GM21447 (cell line): Measurements from ENCODE around the gene DPY19L1.
"Not testable (repeated sequence)": the region's sequence is repeated elsewhere in the genome, so short reads cannot be mapped to it uniquely, and the experiment has no call there.

Experiments
- ATAC-seq: cut with Tn5 transposase; IDR thresholded peaks from one replicate; pipeline ENCODE4 v1.9.1; 2021; ENCODE audit not compliant: unreplicated experiment

DPY19L1 gene

DNA sequence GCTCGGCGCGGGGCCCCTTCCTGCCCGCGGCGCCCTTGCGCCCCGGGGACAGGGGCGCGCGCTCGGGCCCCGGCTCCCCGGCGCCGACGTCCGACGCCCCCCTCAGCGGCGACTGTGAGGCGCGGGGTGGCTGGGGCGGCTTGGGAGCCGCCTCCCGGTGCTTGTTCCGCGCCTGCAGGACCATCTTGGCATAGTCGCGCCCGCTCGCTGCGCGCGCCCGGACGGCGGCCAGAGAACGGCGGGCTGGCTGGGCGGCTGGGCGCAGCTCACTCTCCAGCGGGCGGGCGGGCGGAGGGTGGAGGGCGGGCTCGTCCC is at the start of gene DPY19L1:
Gene DPY19L1, minus strand, starts transcription at position 275 of the 315 bp plus-strand sequence. Its CDS starts 91 bp downstream, at position 184.
- peak; percentile 19 for ATAC-seq

DNA sequence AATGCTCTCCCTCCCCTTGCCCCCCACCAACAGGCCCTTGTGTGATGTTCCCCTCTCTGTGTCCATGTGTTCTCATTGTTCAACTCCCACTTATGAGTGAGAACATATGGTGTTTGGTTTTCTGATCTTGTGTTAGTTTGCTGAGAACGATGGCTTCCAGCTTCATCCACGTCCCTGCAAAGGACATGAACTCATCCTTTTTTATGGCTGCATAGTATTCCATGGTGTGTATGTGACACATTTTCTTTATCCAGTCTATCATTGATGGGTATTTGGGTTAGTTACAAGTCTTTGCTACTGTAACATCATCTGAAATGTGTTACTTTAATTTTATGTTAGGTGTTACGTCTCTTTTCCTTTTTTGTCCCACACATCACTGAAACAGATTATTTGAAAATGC is 42.2 kb upstream of the DPY19L1 start:
- ATAC-seq: not testable (repeated sequence)

DNA sequence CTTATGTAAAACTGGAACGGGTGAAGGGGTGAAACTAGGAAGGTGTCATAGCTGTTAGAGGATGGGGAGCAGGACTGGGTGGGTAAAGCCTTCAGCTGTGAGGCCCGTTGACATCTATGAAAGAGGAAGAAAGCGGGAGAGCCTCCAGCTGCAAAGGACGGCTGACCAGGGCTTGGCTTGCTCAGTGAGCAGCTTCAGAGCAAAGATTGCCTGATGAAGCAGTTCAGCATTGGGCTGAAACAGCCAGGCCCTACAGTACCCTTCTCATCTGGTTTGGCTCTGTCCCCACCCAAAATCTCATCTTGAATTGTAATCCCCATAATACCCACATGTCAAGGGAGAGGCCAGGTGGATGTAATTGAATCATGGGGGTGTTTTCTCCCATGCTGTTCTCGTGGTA is 36.7 kb upstream of the DPY19L1 start:
- not testable (repeated sequence) for ATAC-seq

DNA sequence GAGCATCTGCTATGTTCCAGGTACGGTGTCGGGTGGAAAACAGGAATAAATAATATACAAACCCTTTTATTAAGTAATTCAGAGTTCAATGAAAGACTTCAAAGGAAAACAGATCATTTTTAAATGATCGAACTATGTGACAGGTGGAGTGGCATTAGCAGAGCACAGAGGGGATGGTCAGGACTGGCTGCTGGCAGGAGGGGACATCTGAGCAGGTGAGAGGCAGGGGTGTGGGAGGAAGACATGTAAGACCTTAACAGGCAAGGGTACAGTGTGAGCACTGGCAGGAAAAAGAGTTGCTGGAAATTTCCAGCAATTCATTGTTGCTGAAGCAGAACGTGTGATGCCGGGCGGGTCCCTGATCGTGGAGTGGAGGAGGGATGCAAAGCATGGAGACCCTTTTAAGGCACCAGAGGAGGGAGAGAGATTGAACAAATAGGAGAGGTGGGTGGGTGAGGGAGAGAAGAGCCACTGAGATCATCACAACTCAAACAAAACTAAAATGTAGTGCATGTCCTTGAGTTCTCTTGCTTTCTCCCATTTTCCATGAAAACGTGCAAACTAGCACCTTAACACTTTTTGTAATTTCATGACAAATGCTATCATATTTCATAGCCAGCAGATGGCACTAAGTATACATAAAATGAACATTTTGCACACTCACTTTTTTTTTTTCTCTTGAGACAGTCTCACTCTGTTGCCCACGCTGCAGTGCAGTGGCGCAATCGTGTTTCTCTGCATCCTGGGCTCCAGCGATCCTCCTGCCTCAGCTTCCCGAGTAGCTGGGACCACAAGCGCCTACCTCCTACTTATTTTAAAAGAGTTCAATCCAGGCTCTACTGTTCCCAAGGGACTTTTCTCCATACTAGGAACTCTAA is 35.9 kb upstream of the DPY19L1 start:
- peak; percentile 63 for ATAC-seq

DNA sequence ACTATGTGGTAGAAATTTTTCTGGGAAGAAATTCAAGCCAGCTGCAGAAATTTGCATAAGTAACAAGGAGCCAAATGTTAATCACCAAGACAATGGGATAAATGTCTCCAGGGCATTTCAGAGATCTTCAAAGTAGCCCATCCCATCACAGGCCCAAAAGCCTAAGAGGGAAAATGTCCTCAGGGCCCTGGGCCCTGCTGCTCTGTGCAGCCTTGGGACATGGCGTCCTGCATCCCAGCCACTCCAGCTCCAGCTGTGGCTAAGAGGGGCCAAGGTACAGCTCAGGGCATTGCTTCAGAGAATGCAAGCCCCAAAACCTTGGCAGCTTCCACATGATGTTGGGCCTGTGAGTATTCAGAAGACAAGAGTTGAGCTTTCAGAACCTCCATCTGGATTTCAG is 31.8 kb upstream of the DPY19L1 start:
- ATAC-seq: not testable (repeated sequence)

- not testable (repeated sequence) for ATAC-seq
Observed at GRCh38 chr7:35065382-35065781, 28.1 kb upstream of the DPY19L1 start.

DNA sequence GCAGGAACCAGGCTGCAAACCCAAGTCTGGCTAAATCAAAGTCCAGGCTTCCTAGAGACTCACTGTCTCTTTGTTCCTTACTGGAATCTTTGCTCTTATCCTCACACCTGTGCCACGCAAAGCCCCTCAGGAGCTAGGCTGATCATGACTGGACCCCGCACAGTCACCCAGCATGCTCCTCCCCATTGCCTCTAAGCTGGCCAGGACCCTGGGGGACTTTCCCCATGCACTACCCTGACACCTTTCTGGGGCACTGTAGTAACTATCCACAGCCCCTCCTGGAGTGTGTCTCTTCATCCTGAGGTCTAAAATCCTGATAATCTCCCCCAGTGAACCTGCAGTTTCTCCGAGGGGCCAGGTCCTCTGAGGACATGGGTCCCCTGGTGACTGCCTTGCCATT is 21.3 kb upstream of the DPY19L1 start:
- ATAC-seq: not testable (repeated sequence)

DNA sequence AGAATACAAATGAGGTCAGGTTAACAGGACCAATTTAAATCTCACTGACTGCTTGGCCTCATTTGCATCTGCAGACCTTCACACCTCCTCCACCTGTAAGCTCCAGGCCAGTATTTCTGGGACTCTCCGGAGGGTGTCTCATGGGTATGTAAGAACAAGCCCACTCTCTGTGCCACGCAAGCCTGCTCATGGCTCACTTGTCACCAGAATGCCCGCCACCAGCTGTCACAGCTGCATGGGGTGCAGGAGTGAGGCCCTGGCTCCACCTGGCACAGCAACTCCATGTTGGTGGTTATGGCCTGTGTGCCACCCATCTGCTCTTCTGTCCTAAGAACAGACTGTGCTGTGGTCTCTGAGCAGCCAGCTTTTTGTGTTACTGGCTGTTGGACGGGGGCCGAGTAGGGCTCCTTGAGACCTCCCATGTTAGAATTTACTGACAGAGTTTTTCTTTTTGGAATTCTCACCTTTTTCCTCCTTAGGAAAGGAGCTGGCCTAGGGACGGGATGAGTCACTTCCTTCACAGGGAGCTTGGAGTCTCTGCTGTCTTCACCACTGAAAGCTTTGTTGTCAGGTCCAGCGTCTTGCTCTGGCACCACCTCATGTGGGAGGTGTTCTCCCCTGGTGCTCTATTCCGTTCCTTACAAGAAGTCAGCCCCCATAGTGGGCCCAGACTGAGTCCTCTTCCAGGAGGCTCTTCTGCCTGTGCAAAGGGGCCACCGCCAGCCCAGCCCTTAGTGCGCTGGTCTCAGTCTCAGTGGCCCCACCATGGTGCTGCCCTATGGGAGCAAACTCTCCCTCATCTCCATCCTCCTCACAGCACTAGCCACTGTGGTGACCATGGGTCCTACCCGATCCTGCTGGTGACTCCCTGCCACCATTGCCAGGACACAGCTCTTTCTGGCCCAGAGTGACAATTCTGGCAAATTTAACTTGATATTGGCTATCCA is 20.5 kb upstream of the DPY19L1 start:
- not testable (repeated sequence) for ATAC-seq

GRCh38 chr7:35055733-35056132 is 18.4 kb upstream of the DPY19L1 start:
- ATAC-seq: not testable (repeated sequence)

DNA sequence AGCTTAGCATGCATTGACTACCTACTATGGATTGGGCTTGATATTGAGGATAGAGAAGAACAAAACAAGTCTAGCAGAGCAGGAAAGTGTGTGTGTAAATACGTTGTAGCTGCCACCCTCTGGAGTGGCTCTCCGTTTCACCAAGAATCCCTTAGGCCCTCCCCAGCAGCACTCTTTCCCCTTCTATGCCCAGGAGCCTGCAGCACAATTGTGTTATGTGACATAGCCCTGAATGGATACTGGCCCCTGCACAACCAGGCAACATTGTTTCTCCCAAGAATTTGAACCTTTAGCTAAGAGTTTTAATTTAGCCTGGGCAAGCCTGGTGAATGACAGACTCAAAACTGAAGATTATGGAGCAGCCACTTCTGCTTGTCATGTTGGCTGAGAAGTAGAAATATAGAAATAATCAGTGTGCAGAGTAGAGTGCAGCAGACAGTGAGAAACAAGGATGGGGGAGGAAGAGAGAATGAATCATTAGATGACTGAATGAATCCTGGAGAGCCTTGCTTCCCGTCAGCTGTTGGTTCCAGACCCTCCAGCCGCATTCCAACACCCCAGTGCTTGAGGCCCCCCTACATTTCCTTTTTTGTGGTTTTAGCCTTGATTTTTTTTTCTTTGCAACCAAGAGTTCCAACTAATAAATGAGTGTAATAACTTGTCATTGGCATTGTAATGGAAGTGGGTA is 16.3 kb upstream of the DPY19L1 start:
- ATAC-seq: not testable (repeated sequence)

GRCh38 chr7:35048390-35048789 is 11.1 kb upstream of the DPY19L1 start:
- ATAC-seq: not testable (repeated sequence)

GRCh38 chr7:35047912-35048305 is 10.6 kb upstream of the DPY19L1 start:
- ATAC-seq: not testable (repeated sequence)

- not testable (repeated sequence) for ATAC-seq
Observed at GRCh38 chr7:35047263-35047911, 10.1 kb upstream of the DPY19L1 start.

DNA sequence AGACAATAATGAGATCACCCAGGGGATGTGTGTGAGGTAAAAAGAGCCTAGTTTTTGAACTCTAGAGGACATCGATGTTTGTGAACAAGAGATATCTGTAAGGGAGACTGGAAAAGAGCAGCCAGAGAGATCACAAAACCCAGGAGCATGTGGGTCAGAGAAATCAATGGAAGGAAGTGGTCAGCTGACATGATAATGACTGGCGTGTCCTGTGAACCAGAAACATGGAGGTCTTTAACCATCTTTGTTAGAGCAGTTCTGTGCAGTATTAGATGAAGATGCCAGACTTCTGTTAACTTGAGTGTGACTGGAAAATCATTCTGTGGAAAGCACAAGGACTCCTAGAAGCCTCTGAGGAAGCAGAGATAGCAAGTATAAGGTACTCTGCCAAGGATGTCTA is 6.0 kb upstream of the DPY19L1 start:
- ATAC-seq: not testable (repeated sequence)

DNA sequence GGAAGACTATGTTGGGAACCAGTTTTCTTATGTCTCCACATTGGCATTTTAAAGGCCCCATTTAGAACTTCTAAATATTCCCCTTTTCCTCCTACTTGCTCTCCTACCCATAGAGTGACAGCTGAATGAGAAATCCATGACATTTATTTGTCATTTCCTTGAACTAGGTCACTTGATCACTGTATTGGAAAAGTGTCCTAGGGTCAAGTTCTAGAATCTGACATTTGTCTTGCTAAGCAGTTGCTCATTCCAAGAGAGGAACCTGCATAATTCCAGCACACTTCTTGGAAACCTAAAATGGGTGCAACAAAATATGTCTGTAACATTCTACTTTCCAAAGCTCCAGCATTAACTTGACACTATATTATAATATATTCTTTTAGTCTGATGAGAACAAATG is 3.6 kb upstream of the DPY19L1 start:
- no peak for ATAC-seq

- no peak for ATAC-seq
Observed at GRCh38 chr7:35039343-35039742, 2.1 kb upstream of the DPY19L1 start.

DNA sequence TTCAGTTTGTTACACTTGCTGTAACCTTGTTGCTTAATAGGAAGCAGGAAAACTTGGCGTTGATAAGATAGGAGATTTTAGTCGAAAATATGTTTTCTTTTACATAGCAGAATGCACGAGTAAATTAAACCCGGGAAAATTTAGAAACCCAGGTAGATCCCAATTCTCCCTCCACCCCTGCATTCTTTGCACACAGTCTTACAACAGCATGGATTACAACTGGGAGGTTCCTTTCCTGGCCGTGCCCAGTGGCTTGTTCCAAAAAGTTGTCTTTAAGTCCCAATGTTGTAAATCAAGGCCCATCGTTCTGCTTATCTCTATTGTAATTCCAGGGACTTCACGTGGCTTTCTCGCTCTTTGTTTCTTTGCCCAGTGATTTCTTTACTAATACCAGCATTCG is 1.1 kb upstream of the DPY19L1 start:
- no peak for ATAC-seq

- peak; percentile 74 for ATAC-seq
Observed at GRCh38 chr7:35037526-35038341, 449 bp upstream of the DPY19L1 start.

DNA sequence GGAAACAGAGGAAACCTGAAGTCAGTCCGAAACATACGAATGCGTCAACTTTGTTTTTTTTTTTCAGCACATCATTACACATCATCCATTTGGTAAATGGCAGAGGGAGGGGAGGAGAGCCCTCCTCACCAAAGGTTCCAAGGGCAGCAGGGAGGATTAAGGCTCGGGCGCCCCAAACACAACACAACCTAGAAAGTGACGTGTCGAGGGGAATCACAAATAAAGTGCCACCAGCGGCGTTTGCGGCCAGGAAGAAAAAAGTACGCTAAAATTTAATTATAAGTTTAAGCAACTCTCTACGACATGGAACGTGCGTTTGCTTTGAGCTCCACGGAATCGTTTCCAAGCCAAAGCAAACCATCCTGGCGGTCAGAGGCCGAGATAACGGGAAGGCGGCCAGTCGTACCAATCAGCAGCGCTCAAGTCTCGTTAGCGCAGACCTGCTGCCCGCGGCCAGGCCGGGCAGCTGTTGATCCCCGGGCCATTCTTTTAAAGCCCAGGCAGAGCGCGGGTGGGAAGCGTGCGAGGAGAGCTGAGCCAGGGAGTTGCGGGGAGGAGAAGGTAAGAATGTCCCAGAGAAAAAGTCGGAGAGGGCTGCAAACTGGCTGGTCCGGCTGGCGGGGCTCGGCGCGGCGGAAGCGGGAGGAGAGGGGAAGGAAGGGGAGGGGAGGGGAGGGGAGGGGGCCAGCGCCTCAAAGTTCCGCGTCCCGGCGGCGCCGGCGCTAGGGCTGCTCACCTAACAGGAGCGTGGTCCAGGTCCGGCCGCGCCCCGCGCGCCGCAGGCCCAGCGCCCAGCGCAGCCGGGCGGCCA is 719 bp downstream of the DPY19L1 start:
- ATAC-seq: peak; percentile 16
